ENCODE measurements around the gene ZACN. TPM values are rescaled to one million over a fixed set of nuclear protein-coding genes. Genes with fewer than 3 reads are reported as not detected.

ZACN gene
- total RNA-seq, 1 donor from 2014 or later: not detected

GRCh38 chr17:76102944-76103273 is 23.9 kb downstream of the ZACN start:
- DNase-seq (ENCODE audit: low read depth in 2 of 2): no peak

GRCh38 chr17:76103274-76104139 is 24.5 kb downstream of the ZACN start, which contains the start of gene EXOC7:
Gene EXOC7, minus strand, starts transcription at chr17:76103787. Its CDS starts 95 bp downstream, at chr17:76103692.
- DNase-seq (ENCODE audit: low read depth in 2 of 2): peak; percentile 80 to 90

- no peak for DNase-seq (ENCODE audit: low read depth in 2 of 2)
Observed at GRCh38 chr17:76104140-76104895, 25.3 kb downstream of the ZACN start.

DNA sequence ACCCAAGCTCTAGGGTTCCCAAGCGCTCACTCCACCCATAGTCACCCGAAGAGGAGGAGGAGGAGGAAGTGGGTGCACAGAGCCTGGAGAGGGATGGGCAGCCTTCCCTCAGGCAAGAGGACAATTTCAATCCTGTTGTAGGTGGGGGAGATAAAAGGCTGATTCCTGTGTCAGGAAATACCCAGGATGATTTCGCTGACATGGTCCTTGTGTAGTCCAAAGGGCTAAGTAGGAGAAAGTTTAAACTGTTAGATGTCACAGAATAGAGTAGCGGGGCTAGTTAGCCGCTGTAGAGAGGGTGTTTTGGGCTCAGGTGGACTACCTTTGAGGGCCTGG is 25.9 kb downstream of the ZACN start:
- no peak for DNase-seq (ENCODE audit: low read depth in 2 of 2)

DNA sequence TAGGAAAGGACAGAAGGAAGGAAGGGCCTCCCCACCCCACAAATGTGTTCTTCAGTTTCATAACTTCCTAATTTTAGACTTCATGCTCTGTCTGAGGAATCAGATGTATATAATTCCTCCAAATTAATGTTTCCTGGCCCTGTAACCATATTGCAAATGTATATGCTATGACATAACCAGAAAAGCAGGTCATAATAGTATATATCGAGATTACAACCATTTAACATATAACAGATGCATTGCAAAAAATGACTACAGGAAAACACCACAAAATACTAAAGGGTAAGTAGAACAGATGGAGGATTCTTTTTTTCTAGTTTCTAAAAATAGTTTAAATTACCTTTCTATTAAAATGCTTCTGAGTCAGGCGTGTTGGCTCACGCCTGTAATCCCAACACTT is 27.7 kb downstream of the ZACN start:
- no peak for DNase-seq (ENCODE audit: low read depth in 2 of 2)

DNA sequence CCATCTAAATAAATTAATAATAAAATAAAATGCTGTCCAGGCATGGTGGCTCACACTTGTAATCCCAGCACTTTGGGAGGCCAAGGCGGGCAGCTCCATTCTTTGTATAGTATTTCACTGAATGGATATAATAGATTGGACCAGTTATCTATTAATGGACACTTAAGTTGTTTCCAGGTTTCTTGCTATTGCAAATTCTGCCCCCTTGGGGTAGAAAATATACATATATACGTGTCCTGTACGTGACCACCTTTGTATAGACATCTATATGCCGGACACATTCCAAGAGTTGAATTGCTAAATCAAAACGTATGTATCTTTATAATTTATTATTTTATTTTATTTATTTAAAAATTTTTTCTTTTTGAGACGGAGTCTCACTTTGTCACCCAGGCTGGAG is 28.5 kb downstream of the ZACN start:
- peak in 1 of 2 donors; percentile 43 for DNase-seq (ENCODE audit: low read depth in 2 of 2)

GRCh38 chr17:76111956-76112355 is 33.0 kb downstream of the ZACN start:
- no peak for DNase-seq (ENCODE audit: low read depth in 2 of 2)

DNA sequence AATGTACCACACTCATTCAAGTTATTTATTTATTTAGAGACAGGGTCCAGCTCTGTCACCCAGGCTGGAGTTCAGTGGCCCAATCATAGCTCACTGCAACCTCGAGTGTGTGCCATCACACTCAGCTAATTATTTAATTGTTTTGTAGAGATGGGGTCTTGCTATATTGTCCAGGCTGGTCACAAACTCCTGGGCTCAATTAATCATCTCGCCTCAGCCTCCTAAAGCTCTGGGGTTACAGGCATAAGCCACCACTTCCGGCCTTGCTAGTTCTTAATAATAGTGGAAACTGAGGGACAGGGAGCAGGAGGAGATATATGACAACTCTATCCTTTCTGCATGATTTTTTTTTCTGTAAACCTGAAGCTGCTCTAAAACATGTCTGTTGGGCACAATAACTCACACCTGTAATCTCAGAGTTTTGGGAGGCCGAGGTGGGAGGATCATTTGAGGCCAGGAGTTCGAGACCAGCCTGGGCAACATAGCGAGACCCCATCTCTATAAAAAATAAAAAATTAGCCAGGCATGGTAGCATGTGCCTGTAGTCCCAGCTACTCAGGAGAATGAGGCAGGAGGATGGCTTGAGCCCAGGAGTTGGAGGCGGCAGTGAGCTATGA is 36.3 kb downstream of the ZACN start:
- DNase-seq (ENCODE audit: low read depth in 2 of 2): no peak

DNA sequence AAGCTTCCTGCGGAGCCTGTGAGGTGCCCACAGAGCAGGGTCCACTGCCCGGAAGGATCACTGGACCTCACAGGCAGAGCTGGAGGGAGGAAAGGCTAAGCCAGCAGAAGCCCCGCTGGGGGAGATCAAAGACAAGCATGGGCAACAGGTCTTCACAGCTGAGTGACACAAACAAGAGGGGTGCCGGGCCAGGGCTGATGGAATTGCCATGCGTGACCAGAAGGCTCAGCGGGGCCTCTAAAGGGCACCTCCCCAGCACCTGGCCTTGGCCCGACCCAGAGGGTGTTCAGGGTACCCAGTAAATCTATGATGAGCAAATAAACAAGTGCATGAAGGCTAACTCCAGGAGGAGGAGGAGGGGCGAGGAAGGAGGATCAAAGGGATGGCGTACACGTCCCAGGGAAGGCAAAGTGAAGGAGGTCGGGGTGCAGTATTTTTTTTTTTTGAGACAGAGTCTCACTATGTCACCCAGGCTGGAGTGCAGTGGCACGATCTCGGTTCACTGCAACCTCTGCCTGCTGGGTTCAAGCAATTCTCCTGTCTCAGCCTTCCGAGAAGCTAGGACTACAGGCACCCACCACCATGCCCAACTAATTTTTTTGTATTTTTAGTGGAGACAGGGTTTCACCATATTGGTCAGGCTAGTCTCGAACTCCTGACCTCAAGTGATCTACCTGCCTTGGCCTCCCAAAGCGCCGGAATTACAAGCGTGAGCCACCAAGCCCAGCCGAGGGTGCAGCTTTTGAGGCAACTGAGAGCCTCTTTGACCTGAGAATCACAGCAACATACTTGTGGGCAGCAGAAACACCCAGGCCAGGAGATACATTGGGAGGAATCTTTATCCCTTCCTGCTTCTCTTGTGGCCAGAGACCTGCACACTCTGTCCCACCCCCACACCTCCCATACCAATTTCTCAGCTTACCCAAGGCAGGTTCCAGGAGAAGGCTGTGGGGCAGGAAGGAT is 40.7 kb downstream of the ZACN start:
- DNase-seq (ENCODE audit: low read depth in 2 of 2): no peak

DNA sequence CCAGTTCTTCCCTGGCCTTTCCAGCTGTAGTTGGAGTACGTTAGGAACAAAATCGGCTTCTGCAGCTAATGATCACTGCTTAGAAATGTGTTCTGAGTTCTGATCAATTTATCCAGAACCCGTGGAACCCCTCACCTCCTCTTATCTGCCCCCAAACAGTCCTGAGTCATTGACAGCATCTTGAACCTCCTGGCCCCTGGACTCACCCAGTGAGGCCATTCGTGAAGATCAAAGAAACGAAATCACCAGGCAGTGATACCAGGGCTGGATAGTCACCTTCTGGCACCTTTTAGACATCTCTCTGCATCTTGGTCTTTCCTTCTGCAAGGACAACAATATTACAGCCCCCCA is 41.7 kb downstream of the ZACN start:
- no peak for DNase-seq (ENCODE audit: low read depth in 2 of 2)

DNA sequence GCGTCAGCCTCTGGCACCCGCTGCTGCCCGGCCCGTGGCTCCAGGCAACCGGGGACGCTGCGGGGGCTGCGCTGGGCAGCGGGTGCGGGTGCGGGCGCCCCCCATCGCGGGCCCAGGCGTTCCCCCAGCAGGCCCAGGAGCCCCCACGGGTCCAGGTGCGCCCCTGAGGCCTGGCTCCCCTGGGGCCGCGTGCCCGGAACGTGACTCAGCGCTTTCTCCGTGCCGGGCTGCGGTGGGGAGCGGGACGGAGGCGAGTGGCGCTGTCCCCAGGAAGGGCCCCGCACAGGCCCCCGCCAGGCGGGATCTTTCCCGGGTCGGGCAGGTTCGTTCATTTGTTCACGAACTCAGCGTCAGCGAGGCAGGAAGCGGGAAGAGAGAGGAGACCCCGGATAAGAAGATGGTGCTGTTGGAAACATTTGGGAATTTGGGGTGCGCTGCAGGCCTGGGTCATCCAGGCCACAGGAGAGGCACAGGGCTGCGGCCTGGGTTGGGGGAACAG is 43.0 kb downstream of the ZACN start:
- DNase-seq (ENCODE audit: low read depth in 2 of 2): no peak

- DNase-seq (ENCODE audit: low read depth in 2 of 2): no peak
Observed at GRCh38 chr17:76122431-76123190, 43.6 kb downstream of the ZACN start.

DNA sequence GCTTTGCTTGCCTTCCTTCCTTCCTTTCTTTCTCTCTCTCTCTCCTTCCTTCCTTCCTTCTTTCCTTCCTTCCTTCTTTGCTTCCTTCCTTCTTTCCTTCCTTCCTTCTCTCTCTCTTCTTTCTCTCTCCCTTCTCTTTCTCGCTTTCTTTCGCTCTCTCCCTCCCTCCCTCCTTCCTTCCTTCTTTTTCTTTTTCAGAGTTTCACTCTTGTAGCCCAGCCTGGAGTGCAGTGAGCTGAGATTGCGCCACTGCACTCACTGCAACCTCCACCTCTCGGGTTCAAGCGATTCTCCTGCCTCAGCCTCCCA is 44.2 kb downstream of the ZACN start:
- no peak for DNase-seq (ENCODE audit: low read depth in 2 of 2)

DNA sequence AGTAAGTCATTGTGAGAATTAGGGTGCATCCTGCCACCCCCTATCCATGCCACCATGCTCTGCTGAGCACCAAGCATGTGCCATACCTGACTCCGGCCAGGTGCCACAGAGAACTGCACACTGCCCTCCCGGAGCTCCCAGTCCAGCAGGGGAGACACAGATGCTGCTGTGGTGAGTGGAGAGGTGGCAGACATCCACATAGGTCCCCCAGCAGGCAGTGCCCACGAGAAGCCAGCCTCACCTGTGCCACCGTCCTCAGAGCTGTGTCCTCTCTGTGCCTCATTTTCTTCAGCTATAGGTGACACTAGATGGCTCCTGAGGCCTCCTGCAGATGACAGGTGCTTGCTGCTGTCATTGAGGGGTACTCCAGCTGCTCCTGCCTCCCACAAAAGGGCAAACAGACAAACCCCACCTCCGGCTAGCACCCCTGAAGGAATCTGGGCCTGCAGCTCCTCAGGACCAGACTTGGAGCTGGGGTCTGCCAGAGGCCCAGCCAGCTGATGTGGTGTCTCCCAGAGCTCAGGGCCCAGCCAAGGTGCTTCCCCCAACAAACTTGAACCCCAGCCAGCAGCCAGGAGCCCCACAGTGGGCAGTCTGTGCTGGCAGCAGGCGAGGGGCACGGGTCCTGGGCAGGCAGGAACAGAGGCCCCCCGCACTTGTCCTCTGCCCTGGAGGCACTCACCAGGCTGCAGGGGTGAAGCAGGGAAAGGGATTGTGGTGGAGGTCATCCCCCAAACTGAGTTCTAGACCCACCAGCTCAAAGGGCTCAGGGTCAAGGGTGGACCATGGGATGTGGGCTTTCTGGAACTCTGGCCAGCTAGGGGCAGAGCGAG is 45.0 kb downstream of the ZACN start:
- no peak for DNase-seq (ENCODE audit: low read depth in 2 of 2)

DNA sequence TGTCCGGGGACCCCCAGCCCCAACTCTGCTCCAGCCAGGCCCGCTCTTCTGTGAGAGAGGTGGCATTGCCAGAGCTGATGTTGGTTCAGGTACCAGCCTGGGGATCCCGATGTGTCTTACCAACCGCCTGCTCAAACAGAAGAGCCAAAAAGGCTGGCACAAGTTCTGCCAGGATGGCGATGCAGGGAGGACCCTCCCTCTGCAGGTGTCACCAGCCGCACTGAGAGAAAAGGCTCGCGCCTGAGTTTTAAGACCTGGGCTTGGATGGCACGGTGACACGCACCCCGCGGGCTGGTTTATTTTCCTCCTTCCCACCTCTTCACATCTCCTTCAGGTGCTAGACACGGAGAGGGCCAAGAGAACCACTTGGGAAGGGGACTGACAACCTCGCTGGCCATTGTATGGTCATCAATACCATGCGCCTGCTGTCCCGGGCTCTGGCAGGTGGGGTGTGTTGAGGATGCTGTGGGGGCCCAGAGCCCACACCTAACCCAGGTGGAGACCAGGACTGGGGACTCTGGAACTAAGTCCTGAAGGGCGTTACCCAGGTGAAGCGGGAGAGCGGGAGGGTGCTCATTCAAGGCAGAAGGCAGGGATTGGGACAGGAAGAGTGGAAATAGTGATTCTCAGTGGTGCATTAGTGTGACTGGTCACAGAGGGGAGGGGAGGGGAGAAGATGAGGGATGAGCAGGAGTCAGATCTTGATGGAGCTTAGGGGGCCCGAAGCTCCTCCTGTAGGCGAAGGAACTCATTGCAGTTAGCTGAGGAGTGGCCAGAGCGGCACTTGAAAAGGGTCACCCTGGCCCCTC is 45.8 kb downstream of the ZACN start:
- DNase-seq (ENCODE audit: low read depth in 2 of 2): no peak

DNA sequence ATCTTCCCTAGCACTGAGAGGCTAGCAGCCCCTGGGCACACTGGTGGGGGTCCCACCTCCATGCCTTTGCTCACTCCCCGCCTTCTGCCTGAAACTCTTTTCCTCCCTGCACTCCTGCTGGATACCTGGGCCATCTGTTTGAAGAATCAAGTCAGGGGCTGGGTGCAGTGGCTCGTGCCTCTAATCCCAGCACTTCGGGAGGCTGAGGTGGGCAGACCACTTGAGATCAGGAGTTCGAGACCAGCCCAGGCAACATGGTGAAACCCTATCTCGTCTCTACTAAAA is 46.4 kb downstream of the ZACN start:
- DNase-seq (ENCODE audit: low read depth in 2 of 2): no peak

- DNase-seq (ENCODE audit: low read depth in 2 of 2): no peak
Observed at GRCh38 chr17:76125922-76126321, 46.9 kb downstream of the ZACN start.

DNA sequence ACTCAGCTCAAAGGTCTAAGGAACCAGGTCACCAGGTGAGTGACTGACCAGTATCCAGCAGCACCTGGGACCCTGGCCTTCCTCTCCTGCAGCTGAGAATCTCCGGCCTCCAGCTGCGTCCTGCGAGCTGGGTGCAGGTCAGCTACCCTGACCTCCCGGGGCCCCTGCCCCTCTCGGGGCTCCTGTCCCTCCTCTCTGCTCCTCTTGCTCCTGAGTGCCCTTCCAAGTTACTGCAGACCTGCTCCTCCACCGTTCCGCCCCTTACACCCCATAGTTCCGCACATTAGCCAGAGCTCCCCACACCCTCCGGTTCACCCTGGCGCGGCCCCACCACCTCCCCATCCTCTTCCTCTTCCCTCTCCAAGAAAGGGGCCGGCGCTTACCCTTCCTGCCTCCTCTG is 51.5 kb downstream of the ZACN start:
- no peak for DNase-seq (ENCODE audit: low read depth in 2 of 2)

DNA sequence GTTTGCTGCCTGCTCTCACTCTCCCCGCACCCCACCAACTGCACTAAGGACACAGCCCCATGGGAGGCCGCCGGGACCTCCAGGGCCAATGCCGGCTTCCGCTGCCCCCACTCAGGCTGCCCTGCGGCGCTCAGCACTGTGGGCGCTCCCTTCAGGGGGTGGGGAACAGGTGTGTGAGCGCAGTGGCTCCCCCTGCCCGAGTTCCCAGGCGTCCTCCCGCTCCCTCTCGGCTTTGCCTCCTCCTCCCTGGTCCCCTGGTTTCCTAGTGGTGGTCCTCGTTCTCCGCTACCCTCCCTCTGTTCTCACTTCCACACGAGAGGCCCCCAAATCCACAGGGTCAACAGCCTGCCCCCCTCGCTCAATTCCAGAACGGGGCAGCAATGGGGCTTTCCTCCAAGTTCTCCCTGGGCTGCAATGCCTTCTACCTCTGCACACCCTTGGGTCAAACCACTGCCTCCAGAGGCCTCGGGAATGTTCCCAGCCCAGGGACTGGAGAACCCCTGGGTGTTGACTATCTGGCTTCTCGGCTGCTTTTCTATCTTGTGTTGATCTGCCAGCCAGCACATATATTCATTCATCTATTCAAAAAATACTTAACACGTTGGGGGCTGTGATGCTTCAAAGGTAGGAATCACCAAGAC is 52.2 kb downstream of the ZACN start:
- no peak for DNase-seq (ENCODE audit: low read depth in 2 of 2)

Data from dermis microvascular lymphatic vessel endothelial cell (primary cell).